Hepatocyte (in vitro differentiated cells): ENCODE measurements around the gene MAGEC1. TPM values are rescaled to one million over a fixed set of nuclear protein-coding genes. Genes with fewer than 3 reads are reported as not detected.
"Not testable (repeated sequence)": the region's sequence is repeated elsewhere in the genome, so short reads cannot be mapped to it uniquely, and the experiment has no call there.

ENCODE experiments used
- DNase-seq: peaks from one replicate; pipeline ENCODE4 v3.0.0-alpha.2; 2016; ENCODE audit warnings: low spot score
- H2AFZ ChIP-seq: fragments of 200-600 bp; sonication (generic); 2 replicates; pipeline ENCODE4 v1.6.0; 2016; ENCODE audit warnings: antibody characterized with exemption, mild to moderate bottlenecking
- H3K27ac ChIP-seq: fragments of 200-600 bp; sonication (generic); 2 replicates; pipeline ENCODE4 v1.5.1; 2016; ENCODE audit warnings: mild to moderate bottlenecking
- H3K27me3 ChIP-seq: fragments of 200-600 bp; sonication (generic); 2 replicates; pipeline ENCODE4 v1.6.1; 2016
- H3K36me3 ChIP-seq: fragments of 200-600 bp; sonication (generic); replicated peaks from 2 replicates; pipeline ENCODE4 v1.5.1; 2016; ENCODE audit warnings: low read depth; ENCODE audit not compliant: insufficient read depth
- H3K4me1 ChIP-seq: fragments of 200-600 bp; sonication (generic); 2 replicates; pipeline ENCODE4 v1.5.1; 2016; ENCODE audit warnings: mild to moderate bottlenecking, moderate library complexity; ENCODE audit not compliant: insufficient read depth
- H3K4me2 ChIP-seq: fragments of 200-600 bp; sonication (generic); 2 replicates; pipeline ENCODE4 v1.6.0; 2016
- H3K4me3 ChIP-seq: fragments of 200-600 bp; sonication (generic); 2 replicates; pipeline ENCODE4 v1.5.1; 2016; ENCODE audit warnings: mild to moderate bottlenecking
- H3K79me2 ChIP-seq: fragments of 200-600 bp; sonication (generic); 2 replicates; pipeline ENCODE4 v1.6.0; 2017; ENCODE audit warnings: mild to moderate bottlenecking
- H3K9me2 ChIP-seq: fragments of 200-600 bp; sonication (generic); replicated peaks from 2 replicates; pipeline ENCODE4 v1.6.0; 2017; ENCODE audit warnings: mild to moderate bottlenecking; ENCODE audit not compliant: insufficient read depth
- H3K9me3 ChIP-seq: fragments of 200-600 bp; sonication (generic); 2 replicates; pipeline ENCODE4 v1.5.1; 2016; ENCODE audit warnings: low read depth, mild to moderate bottlenecking
- H4K20me1 ChIP-seq: fragments of 200-600 bp; sonication (generic); 2 replicates; pipeline ENCODE4 v1.6.0; 2016; ENCODE audit warnings: mild to moderate bottlenecking; ENCODE audit not compliant: insufficient read depth, poor library complexity, severe bottlenecking
- EZH2 ChIP-seq: fragments of 200-600 bp; sonication (generic); IDR thresholded peaks from 2 replicates; pipeline ENCODE4 v1.6.1; 2016; ENCODE audit warnings: antibody characterized with exemption, mild to moderate bottlenecking, borderline replicate concordance
- EZH2phosphoT487 ChIP-seq: fragments of 200-600 bp; sonication (generic); IDR thresholded peaks from one replicate; pipeline ENCODE4 v1.6.1; 2018; ENCODE audit warnings: antibody characterized with exemption, mild to moderate bottlenecking, low read depth, moderate library complexity; ENCODE audit not compliant: unreplicated experiment, severe bottlenecking
- WGBS: methylation state at CpG from one replicate; pipeline ENCODE4 v1.1.6; 2016; ENCODE audit warnings: low lambda C conversion rate; ENCODE audit errors: missing lambda C conversion rate; 5-methylcytosine and 5-hydroxymethylcytosine counted together
- polyA plus RNA-seq: library from polyadenylated mRNA; unstranded; fragments of >200 nt; fragmentation: Nextera tagmentation; extraction: Ambion mirVana; gene quantifications from 2 replicates; pipeline ENCODE4 v1.2.1, GENCODE V29; 2016
- total RNA-seq: library from RNA; depleted of rRNA; stranded (reverse); fragments of >200 nt; gene quantifications from 2 replicates; pipeline ENCODE4 v1.2.3, GENCODE V29; 2014
- TF ChIP-seq, protein P1 (sequence below): fragments of 200-600 bp; sonication (generic); IDR thresholded peaks from 2 replicates; pipeline ENCODE4 v1.5.1; 2016; ENCODE audit warnings: antibody characterized with exemption, mild to moderate bottlenecking; ENCODE audit not compliant: poor library complexity

Gene MAGEC1, protein sequence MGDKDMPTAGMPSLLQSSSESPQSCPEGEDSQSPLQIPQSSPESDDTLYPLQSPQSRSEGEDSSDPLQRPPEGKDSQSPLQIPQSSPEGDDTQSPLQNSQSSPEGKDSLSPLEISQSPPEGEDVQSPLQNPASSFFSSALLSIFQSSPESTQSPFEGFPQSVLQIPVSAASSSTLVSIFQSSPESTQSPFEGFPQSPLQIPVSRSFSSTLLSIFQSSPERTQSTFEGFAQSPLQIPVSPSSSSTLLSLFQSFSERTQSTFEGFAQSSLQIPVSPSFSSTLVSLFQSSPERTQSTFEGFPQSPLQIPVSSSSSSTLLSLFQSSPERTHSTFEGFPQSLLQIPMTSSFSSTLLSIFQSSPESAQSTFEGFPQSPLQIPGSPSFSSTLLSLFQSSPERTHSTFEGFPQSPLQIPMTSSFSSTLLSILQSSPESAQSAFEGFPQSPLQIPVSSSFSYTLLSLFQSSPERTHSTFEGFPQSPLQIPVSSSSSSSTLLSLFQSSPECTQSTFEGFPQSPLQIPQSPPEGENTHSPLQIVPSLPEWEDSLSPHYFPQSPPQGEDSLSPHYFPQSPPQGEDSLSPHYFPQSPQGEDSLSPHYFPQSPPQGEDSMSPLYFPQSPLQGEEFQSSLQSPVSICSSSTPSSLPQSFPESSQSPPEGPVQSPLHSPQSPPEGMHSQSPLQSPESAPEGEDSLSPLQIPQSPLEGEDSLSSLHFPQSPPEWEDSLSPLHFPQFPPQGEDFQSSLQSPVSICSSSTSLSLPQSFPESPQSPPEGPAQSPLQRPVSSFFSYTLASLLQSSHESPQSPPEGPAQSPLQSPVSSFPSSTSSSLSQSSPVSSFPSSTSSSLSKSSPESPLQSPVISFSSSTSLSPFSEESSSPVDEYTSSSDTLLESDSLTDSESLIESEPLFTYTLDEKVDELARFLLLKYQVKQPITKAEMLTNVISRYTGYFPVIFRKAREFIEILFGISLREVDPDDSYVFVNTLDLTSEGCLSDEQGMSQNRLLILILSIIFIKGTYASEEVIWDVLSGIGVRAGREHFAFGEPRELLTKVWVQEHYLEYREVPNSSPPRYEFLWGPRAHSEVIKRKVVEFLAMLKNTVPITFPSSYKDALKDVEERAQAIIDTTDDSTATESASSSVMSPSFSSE
- total RNA-seq: not detected in 2 replicates
- not detected in 2 replicates for polyA plus RNA-seq

DNA sequence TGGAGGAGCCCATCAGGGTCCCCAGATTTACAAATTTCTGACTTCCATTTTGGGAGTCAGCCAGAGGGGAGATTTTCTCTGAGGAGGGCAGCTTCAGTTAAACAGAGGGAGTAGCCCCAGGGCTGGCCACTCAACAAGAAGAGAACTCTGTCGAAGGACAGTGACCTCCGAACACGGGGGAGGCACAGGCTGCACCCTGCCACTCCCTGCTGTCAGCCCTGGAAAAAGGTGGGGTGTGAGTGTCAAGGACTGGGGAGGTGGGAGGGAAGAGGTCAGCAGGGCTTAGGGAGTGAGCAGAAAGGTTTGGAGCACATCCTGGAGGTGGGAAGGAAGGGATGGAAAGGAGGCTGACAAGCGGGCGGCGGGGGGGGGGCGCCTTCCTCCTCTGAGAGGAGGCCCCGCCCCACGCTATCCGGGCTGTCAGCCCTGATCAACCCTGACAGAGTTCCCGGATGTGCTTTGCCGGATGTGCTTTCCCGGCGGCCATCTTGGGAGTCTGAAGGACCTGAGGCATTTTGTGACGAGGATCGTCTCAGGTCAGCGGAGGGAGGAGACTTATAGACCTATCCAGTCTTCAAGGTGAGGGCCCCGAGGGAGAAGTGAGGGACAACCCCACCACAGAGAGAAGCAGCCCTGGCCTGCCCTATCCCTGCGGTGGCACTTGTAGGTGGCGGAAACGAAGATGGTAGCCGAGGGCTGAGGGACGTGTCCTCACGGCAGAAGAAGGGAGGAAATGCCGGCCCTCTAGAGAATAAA, at the start of gene MAGEC1:
Gene MAGEC1 (plus strand): TSS at position 495 of the 756 bp plus-strand sequence. CDS start 1,179 bp downstream, outside the sequence.
- Histone ChIP-seq H3K4me3 (no peak within 1 kb of the TSS), H3K9me2 (no peaks in the 10 kb centered on the region), H3K27ac (no peak within 1 kb of the TSS), H3K79me2 (no peaks in the 10 kb centered on the region), H4K20me1 (no peaks in the 10 kb centered on the region), H3K27me3 (no peaks in the 10 kb centered on the region), H3K36me3 (no peaks in the 10 kb centered on the region), H3K9me3 (no peaks in the 10 kb centered on the region), H2AFZ (no peak within 1 kb of the TSS), H3K4me2 (no peak within 1 kb of the TSS), H3K4me1 (no peaks in the 10 kb centered on the region)
- no peak for TF ChIP-seq EZH2phosphoT487
- TF ChIP-seq, protein P1, sequence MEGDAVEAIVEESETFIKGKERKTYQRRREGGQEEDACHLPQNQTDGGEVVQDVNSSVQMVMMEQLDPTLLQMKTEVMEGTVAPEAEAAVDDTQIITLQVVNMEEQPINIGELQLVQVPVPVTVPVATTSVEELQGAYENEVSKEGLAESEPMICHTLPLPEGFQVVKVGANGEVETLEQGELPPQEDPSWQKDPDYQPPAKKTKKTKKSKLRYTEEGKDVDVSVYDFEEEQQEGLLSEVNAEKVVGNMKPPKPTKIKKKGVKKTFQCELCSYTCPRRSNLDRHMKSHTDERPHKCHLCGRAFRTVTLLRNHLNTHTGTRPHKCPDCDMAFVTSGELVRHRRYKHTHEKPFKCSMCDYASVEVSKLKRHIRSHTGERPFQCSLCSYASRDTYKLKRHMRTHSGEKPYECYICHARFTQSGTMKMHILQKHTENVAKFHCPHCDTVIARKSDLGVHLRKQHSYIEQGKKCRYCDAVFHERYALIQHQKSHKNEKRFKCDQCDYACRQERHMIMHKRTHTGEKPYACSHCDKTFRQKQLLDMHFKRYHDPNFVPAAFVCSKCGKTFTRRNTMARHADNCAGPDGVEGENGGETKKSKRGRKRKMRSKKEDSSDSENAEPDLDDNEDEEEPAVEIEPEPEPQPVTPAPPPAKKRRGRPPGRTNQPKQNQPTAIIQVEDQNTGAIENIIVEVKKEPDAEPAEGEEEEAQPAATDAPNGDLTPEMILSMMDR: no peak
- no peak for TF ChIP-seq EZH2
- WGBS: 94% methylated on average over 15 of the region's 25 CpGs
- DNase-seq: no peak

DNA sequence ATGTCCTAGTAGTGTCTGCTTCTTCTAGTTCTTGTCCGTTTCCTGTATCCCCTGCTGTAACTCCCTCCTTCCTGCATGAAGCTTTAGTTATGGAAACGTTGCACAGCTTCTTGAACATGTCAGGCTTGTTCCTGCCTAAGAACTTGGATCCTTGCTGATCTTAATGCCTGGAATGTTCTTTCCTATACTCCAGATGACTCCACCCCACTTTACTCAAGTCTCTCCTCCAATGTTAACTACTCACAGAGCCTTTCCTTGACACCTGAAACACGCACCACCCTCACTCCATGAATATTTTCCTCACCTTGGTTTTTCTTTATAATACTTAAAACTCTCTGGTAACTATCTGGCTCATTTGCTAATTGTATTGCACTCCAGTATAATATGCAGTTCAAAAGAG, 46.2 kb upstream of the MAGEC1 start:
- H3K4me1 ChIP-seq: no peaks in the 10 kb centered on the region
- 42% methylated on average over 3 of the region's 3 CpGs for WGBS

DNA sequence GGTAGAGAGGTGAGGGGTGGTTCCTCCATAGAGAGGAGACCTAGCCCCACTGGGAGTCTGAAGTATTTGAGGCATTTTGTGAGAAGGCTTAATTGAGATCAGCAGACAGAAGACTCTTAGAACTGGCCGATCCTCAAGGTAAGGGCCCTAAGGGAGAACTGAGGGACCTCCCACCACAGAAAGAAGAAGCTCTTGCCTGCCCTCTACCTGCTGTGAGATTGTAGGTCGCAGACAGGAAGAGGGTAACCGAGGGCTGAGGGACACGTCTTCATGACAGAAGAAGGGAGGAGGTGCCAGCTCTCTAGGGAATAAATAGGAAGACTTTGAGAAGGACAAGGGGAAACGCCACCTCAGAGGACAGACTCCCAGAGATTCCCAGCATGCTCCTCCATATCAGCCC, 24.1 kb upstream of the MAGEC1 start:
- Histone ChIP-seq H4K20me1 (no peaks in the 10 kb centered on the region), H3K4me2 (no peak overlapping the region), H3K27ac (no peak overlapping the region), H3K36me3 (no peaks in the 10 kb centered on the region), H3K4me1 (no peaks in the 10 kb centered on the region), H3K79me2 (no peaks in the 10 kb centered on the region), H2AFZ (no peak overlapping the region), H3K9me3 (no peaks in the 10 kb centered on the region), H3K27me3 (no peaks in the 10 kb centered on the region), H3K4me3 (no peak overlapping the region), H3K9me2 (no peaks in the 10 kb centered on the region)
- WGBS: 60% methylated on average over 5 of the region's 5 CpGs
- DNase-seq: no peak
- TF ChIP-seq EZH2: no peak
- TF ChIP-seq, protein P1: no peak
- no peak for TF ChIP-seq EZH2phosphoT487

More for the DNA sequence above, 46.2 kb upstream of the MAGEC1 start:
- Histone ChIP-seq H3K4me3 (no peak overlapping the region), H3K79me2 (no peaks in the 10 kb centered on the region), H3K9me2 (peaks cover 4% of the 10 kb centered on the region), H3K4me2 (no peak overlapping the region), H3K27ac (no peak overlapping the region), H4K20me1 (no peaks in the 10 kb centered on the region), H3K36me3 (no peaks in the 10 kb centered on the region), H2AFZ (no peak overlapping the region), H3K27me3 (no peaks in the 10 kb centered on the region), H3K9me3 (no peaks in the 10 kb centered on the region)
- TF ChIP-seq, protein P1: no peak
- no peak for TF ChIP-seq EZH2phosphoT487
- no peak for TF ChIP-seq EZH2
- no peak for DNase-seq

DNA sequence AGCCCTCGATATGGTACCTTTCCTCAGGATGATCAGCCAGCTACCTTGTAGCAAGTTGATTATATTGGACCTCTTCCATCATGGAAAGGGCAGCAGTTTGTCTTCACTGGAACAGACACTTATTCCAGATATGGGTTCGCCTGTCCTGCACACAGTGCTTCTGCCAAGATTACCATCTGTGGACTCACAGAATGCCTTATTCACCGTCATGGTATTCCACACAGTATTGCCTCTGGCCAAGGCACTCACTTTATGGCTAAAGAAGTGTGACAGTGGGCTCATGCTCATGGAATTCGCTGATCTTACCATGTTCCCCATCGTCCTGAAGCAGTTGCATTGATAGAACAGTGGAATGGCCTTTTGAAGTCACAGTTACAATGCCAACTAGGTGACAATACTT, 14.9 kb upstream of the MAGEC1 start:
- not testable (repeated sequence) for H3K79me2 ChIP-seq, H3K4me2 ChIP-seq, H3K9me3 ChIP-seq, H3K27me3 ChIP-seq, H3K9me2 ChIP-seq, H2AFZ ChIP-seq, H4K20me1 ChIP-seq, H3K4me1 ChIP-seq, H3K4me3 ChIP-seq, H3K27ac ChIP-seq, DNase-seq, H3K36me3 ChIP-seq
- 57% methylated on average over 5 of the region's 5 CpGs for WGBS
